ENCODE data around the gene TPRG1.

DNA sequence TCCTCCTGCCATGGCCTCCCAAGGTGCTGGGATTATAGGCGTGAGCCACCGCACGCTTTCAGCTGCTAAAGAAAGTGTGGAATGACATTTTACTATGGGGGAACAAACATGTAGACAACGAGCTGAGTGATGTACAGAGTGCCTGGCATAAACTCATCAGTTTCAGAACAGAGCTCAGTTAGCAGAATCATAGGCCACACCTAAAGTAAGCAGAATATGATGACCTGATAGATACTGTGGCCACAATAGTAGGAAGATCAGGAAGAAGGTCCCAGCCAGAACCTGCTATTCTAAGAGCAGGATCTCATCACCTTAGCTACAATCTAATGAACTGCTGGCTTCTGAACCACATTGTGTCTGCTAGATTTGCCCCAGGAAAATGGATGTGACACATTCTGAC is 158.3 kb downstream of the TPRG1 start:
- TF ChIP-seq POLR2AphosphoS5 (IDR thresholded peaks at IDR 0.05) (no peak), CTCF (IDR thresholded peaks at IDR 0.05) (no peak), POLR2A (IDR thresholded peaks at IDR 0.05) (no peak)
